Stimulated activated CD4-positive, alpha-beta T cell treated with anti-CD3 and anti-CD28 coated beads, Interleukin-1b, Interleukin-23, amount 100 ng/mL, for 24 hours (primary cell): Measurements from ENCODE around the gene CLMN.

Experiments
- DNase-seq, 4 experiments: peaks; one replicate each; pipeline ENCODE4 v3.0.0-alpha.2; 2020; ENCODE audit warnings: low read depth in 4 of 4, low spot score in 1 of 4

CLMN gene

GRCh38 chr14:95345032-95345431, 25.3 kb upstream of the CLMN start:
- DNase-seq = no peak

GRCh38 chr14:95344536-95344935, 24.8 kb upstream of the CLMN start:
- no peak for DNase-seq

GRCh38 chr14:95341564-95341963, 21.9 kb upstream of the CLMN start:
- no peak for DNase-seq

- no peak for DNase-seq
These were observed 21.4 kb upstream of the CLMN start for GRCh38 chr14:95341115-95341514.

GRCh38 chr14:95340201-95340697, 20.5 kb upstream of the CLMN start:
- no peak for DNase-seq

- DNase-seq = no peak
These were observed 19.7 kb upstream of the CLMN start for GRCh38 chr14:95339301-95339865.

- no peak for DNase-seq
These were observed 18.7 kb upstream of the CLMN start for GRCh38 chr14:95338436-95338835.

- DNase-seq = no peak
These were observed 17.4 kb upstream of the CLMN start for GRCh38 chr14:95337041-95337595.

- no peak for DNase-seq
These were observed 16.6 kb upstream of the CLMN start for GRCh38 chr14:95336192-95336760.

GRCh38 chr14:95335071-95335470, 15.4 kb upstream of the CLMN start:
- no peak for DNase-seq

- no peak for DNase-seq
These were observed 14.3 kb upstream of the CLMN start for GRCh38 chr14:95334044-95334443.

GRCh38 chr14:95332641-95333040, 12.9 kb upstream of the CLMN start:
- DNase-seq = no peak

GRCh38 chr14:95331708-95332408, 12.2 kb upstream of the CLMN start:
- DNase-seq = no peak

- no peak for DNase-seq
These were observed 11.1 kb upstream of the CLMN start for GRCh38 chr14:95330591-95331370.

- DNase-seq = no peak
These were observed 10.2 kb upstream of the CLMN start for GRCh38 chr14:95329941-95330340.

- no peak for DNase-seq
These were observed 9.2 kb upstream of the CLMN start for GRCh38 chr14:95328729-95329503.

GRCh38 chr14:95327558-95328374, 8.1 kb upstream of the CLMN start:
- DNase-seq = no peak

GRCh38 chr14:95326987-95327386, 7.3 kb upstream of the CLMN start:
- DNase-seq = no peak

GRCh38 chr14:95323917-95324316, 4.2 kb upstream of the CLMN start:
- no peak for DNase-seq

GRCh38 chr14:95323361-95323760, 3.7 kb upstream of the CLMN start:
- DNase-seq = no peak
